Measurements from ENCODE around the gene RYR2.

RYR2 gene

DNA sequence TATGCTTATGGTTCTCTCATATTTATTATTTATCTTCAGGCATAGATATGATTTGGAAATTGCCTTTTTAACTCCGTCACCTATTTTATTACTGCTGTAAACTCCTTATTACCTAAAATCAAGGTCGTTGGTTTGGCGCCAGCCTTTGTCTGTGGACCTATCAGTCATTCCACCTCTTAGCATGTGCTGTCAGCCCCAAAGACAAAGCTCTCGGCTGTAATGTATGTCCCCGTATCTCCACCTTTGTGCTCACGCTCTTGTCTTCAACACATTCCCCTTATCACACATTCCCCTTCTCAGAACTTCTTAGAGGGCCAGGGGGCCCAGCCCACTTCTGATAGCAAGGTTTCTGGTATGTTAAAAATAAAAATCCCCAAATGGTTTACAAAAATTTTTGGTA lies 342.2 kb downstream of the RYR2 start:
- no peaks in the 10 kb centered on the region for H3K4me1 ChIP-seq (ENCODE audit: control insufficient read depth, insufficient read depth, low read length)
- no peaks in the 10 kb centered on the region for H3K36me3 ChIP-seq (ENCODE audit: control insufficient read depth in 2 of 2, insufficient read depth in 2 of 2, low read length in 2 of 2)
- H3K27me3 ChIP-seq (ENCODE audit: control insufficient read depth in 1 of 2, insufficient read depth in 2 of 2, low read length in 2 of 2) = no peaks in the 10 kb centered on the region
- no peak overlapping the region for H3K9ac ChIP-seq (ENCODE audit: low read length in 2 of 2)
- no peak overlapping the region for H3K4me3 ChIP-seq (ENCODE audit: low read length in 2 of 2)
- no peak overlapping the region for H3K27ac ChIP-seq (ENCODE audit: low read length)
- H3K9me3 ChIP-seq (ENCODE audit: control insufficient read depth in 2 of 2, low read length in 2 of 2) = no peaks in the 10 kb centered on the region

DNA sequence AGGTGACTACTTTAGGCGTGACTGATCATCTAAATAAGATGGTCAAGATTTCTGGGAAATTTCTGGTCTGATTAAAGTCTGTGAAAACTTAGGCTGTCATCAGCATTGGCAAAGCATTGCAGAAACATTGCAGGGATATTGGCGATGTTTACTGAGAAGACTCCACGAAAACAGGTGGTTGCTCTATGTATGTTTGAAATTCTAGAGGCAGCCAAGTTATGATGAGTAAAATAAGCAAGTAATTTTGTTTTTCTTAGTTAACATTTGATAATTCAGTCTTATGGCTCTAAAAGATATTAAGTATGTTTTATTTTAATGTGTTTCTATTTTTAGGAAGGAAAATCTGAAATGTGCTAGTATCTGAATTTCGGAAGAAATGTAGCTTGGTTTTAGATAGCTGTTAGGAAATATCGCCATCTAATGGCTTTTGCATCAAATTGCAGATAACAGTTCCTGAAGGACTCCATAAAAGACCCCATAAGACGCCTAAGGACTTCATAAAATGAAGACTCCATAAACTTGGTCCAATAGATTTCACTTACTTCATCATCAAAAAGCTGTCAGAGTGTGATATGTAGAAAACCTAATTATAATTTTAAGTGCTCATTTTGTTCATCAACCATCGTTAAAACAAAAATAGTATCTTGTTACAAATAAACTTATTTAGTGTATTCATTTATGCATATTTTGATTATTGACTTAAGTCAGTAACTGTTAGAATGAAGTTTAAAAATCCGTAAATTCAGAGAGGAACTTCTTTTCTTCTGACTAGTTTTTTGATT lies 344.6 kb downstream of the RYR2 start:
- no peak overlapping the region for H3K27ac ChIP-seq (ENCODE audit: low read length)
- no peak overlapping the region for H3K4me3 ChIP-seq (ENCODE audit: low read length in 2 of 2)
- no peaks in the 10 kb centered on the region for H3K27me3 ChIP-seq (ENCODE audit: control insufficient read depth in 1 of 2, insufficient read depth in 2 of 2, low read length in 2 of 2)
- no peaks in the 10 kb centered on the region for H3K9me3 ChIP-seq (ENCODE audit: control insufficient read depth in 2 of 2, low read length in 2 of 2)
- no peaks in the 10 kb centered on the region for H3K36me3 ChIP-seq (ENCODE audit: control insufficient read depth in 2 of 2, insufficient read depth in 2 of 2, low read length in 2 of 2)
- no peak overlapping the region for H3K9ac ChIP-seq (ENCODE audit: low read length in 2 of 2)
- no peaks in the 10 kb centered on the region for H3K4me1 ChIP-seq (ENCODE audit: control insufficient read depth, insufficient read depth, low read length)

GRCh38 chr1:237387144-237387505 lies 345.1 kb downstream of the RYR2 start:
- Histone ChIP-seq H3K27me3 (ENCODE audit: control insufficient read depth in 1 of 2, insufficient read depth in 2 of 2, low read length in 2 of 2) (no peaks in the 10 kb centered on the region), H3K9ac (ENCODE audit: low read length in 2 of 2) (no peak overlapping the region), H3K9me3 (ENCODE audit: control insufficient read depth in 2 of 2, low read length in 2 of 2) (no peaks in the 10 kb centered on the region), H3K4me3 (ENCODE audit: low read length in 2 of 2) (no peak overlapping the region), H3K4me1 (ENCODE audit: control insufficient read depth, insufficient read depth, low read length) (no peaks in the 10 kb centered on the region), H3K36me3 (ENCODE audit: control insufficient read depth in 2 of 2, insufficient read depth in 2 of 2, low read length in 2 of 2) (no peaks in the 10 kb centered on the region), H3K27ac (ENCODE audit: low read length) (no peak overlapping the region)

DNA sequence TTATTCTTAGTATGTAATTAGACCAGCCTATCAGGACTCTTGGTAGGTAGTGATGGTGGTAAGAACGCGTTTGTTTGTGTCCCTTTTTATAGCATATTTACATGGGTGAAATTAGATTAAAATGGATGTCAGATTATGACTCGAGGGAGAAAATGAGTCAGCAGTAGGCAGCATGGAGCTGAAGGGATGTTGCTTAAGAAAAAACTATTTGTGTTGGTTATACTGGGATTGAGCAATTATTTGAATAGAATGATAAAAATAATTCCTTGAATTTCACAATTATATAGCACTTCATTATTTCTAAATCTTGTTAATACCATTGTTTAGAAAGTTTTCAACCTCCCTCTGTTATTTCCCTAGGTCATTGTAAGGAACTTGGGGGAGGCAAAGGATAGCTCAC lies 348.8 kb downstream of the RYR2 start:
- Histone ChIP-seq H3K27me3 (ENCODE audit: control insufficient read depth in 1 of 2, insufficient read depth in 2 of 2, low read length in 2 of 2) (no peaks in the 10 kb centered on the region), H3K36me3 (ENCODE audit: control insufficient read depth in 2 of 2, insufficient read depth in 2 of 2, low read length in 2 of 2) (no peaks in the 10 kb centered on the region), H3K9me3 (ENCODE audit: control insufficient read depth in 2 of 2, low read length in 2 of 2) (no peaks in the 10 kb centered on the region), H3K4me1 (ENCODE audit: control insufficient read depth, insufficient read depth, low read length) (no peaks in the 10 kb centered on the region), H3K9ac (ENCODE audit: low read length in 2 of 2) (no peak overlapping the region), H3K4me3 (ENCODE audit: low read length in 2 of 2) (no peak overlapping the region), H3K27ac (ENCODE audit: low read length) (no peak overlapping the region)

- Histone ChIP-seq H3K27ac (ENCODE audit: low read length) (no peak overlapping the region), H3K27me3 (ENCODE audit: control insufficient read depth in 1 of 2, insufficient read depth in 2 of 2, low read length in 2 of 2) (no peaks in the 10 kb centered on the region), H3K4me3 (ENCODE audit: low read length in 2 of 2) (no peak overlapping the region), H3K9ac (ENCODE audit: low read length in 2 of 2) (no peak overlapping the region), H3K4me1 (ENCODE audit: control insufficient read depth, insufficient read depth, low read length) (no peaks in the 10 kb centered on the region), H3K9me3 (ENCODE audit: control insufficient read depth in 2 of 2, low read length in 2 of 2) (no peaks in the 10 kb centered on the region), H3K36me3 (ENCODE audit: control insufficient read depth in 2 of 2, insufficient read depth in 2 of 2, low read length in 2 of 2) (no peaks in the 10 kb centered on the region)
Observed at GRCh38 chr1:237393632-237394031, 351.6 kb downstream of the RYR2 start.

GRCh38 chr1:237394281-237394680 lies 352.3 kb downstream of the RYR2 start:
- Histone ChIP-seq H3K9ac (ENCODE audit: low read length in 2 of 2) (no peak overlapping the region), H3K4me1 (ENCODE audit: control insufficient read depth, insufficient read depth, low read length) (no peaks in the 10 kb centered on the region), H3K27ac (ENCODE audit: low read length) (no peak overlapping the region), H3K4me3 (ENCODE audit: low read length in 2 of 2) (no peak overlapping the region), H3K9me3 (ENCODE audit: control insufficient read depth in 2 of 2, low read length in 2 of 2) (no peaks in the 10 kb centered on the region), H3K36me3 (ENCODE audit: control insufficient read depth in 2 of 2, insufficient read depth in 2 of 2, low read length in 2 of 2) (no peaks in the 10 kb centered on the region), H3K27me3 (ENCODE audit: control insufficient read depth in 1 of 2, insufficient read depth in 2 of 2, low read length in 2 of 2) (no peaks in the 10 kb centered on the region)

DNA sequence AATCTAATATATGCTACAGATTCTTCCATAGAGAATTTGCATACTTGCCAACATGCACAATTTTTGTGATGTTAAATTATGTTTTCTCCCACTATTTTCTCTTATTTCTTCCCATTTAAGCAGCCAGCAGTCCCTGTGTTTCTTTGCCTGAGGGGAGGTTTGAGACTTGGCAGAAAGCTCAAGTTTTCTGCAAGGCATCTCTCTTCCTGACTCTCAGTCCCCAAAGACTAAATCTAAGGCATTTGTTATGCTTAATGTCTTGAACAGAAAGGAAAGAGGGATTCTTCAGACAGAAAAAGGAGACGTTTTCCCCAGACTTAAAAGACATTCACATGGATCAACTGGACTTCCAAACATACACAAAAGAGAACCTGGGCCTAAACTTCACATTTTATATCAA lies 354.4 kb downstream of the RYR2 start:
- no peak overlapping the region for H3K4me3 ChIP-seq (ENCODE audit: low read length in 2 of 2)
- H3K27ac ChIP-seq (ENCODE audit: low read length) = no peak overlapping the region
- H3K4me1 ChIP-seq (ENCODE audit: control insufficient read depth, insufficient read depth, low read length) = no peaks in the 10 kb centered on the region
- H3K9ac ChIP-seq (ENCODE audit: low read length in 2 of 2) = no peak overlapping the region
- no peaks in the 10 kb centered on the region for H3K36me3 ChIP-seq (ENCODE audit: control insufficient read depth in 2 of 2, insufficient read depth in 2 of 2, low read length in 2 of 2)
- H3K27me3 ChIP-seq (ENCODE audit: control insufficient read depth in 1 of 2, insufficient read depth in 2 of 2, low read length in 2 of 2) = no peaks in the 10 kb centered on the region
- H3K9me3 ChIP-seq (ENCODE audit: control insufficient read depth in 2 of 2, low read length in 2 of 2) = no peaks in the 10 kb centered on the region

DNA sequence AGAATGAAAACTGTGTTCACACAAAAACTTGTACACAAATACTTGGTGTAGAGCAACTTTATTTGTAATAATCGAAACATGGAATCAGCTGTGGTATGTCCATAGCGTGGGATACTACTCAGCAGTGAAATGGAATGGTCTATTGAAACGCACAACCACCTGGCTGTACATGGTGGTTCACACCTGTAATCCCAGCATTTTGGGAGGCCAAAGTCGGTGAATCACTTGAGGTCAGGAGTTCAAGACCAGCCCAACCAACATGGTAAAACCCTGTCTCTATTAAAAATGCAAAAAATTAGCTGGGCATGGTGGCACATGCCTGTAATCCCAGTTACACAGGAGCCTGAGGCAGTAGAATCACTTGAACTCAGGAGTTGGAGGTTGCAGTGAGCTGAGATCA lies 356.8 kb downstream of the RYR2 start:
- Histone ChIP-seq H3K4me1 (ENCODE audit: control insufficient read depth, insufficient read depth, low read length) (no peaks in the 10 kb centered on the region), H3K9me3 (ENCODE audit: control insufficient read depth in 2 of 2, low read length in 2 of 2) (no peaks in the 10 kb centered on the region), H3K27me3 (ENCODE audit: control insufficient read depth in 1 of 2, insufficient read depth in 2 of 2, low read length in 2 of 2) (no peaks in the 10 kb centered on the region), H3K27ac (ENCODE audit: low read length) (no peak overlapping the region), H3K9ac (ENCODE audit: low read length in 2 of 2) (no peak overlapping the region), H3K4me3 (ENCODE audit: low read length in 2 of 2) (no peak overlapping the region), H3K36me3 (ENCODE audit: control insufficient read depth in 2 of 2, insufficient read depth in 2 of 2, low read length in 2 of 2) (no peaks in the 10 kb centered on the region)

DNA sequence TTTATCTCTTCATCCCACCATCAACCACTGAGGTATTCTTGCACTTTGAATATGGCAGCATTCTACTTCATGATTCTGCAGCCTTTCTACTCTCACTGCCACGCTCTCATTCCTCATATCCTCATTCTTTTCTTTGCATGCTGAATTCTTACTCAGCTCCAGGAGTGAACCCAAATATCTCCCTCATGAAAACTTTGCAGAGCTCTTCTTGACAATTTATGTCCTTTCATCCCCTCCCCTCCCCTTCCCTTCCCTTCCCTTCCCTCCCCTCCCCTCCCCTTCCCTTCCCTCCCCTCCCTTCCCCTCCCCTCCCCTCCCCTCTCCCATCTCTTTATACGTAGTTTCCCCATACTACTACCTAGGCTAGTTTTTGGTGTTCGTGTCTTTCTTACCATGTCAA lies 363.9 kb downstream of the RYR2 start:
- H3K27me3 ChIP-seq (ENCODE audit: control insufficient read depth in 1 of 2, insufficient read depth in 2 of 2, low read length in 2 of 2) = no peaks in the 10 kb centered on the region
- no peaks in the 10 kb centered on the region for H3K9me3 ChIP-seq (ENCODE audit: control insufficient read depth in 2 of 2, low read length in 2 of 2)
- H3K27ac ChIP-seq (ENCODE audit: low read length) = no peak overlapping the region
- no peak overlapping the region for H3K9ac ChIP-seq (ENCODE audit: low read length in 2 of 2)
- H3K4me1 ChIP-seq (ENCODE audit: control insufficient read depth, insufficient read depth, low read length) = no peaks in the 10 kb centered on the region
- no peaks in the 10 kb centered on the region for H3K36me3 ChIP-seq (ENCODE audit: control insufficient read depth in 2 of 2, insufficient read depth in 2 of 2, low read length in 2 of 2)
- no peak overlapping the region for H3K4me3 ChIP-seq (ENCODE audit: low read length in 2 of 2)

GRCh38 chr1:237411621-237412020 lies 369.6 kb downstream of the RYR2 start:
- Histone ChIP-seq H3K27ac (ENCODE audit: low read length) (no peak overlapping the region), H3K4me1 (ENCODE audit: control insufficient read depth, insufficient read depth, low read length) (no peaks in the 10 kb centered on the region), H3K9ac (ENCODE audit: low read length in 2 of 2) (no peak overlapping the region), H3K27me3 (ENCODE audit: control insufficient read depth in 1 of 2, insufficient read depth in 2 of 2, low read length in 2 of 2) (no peaks in the 10 kb centered on the region), H3K36me3 (ENCODE audit: control insufficient read depth in 2 of 2, insufficient read depth in 2 of 2, low read length in 2 of 2) (no peaks in the 10 kb centered on the region), H3K9me3 (ENCODE audit: control insufficient read depth in 2 of 2, low read length in 2 of 2) (peaks cover 0 to 2% of the 10 kb centered on the region in 2 donors), H3K4me3 (ENCODE audit: low read length in 2 of 2) (no peak overlapping the region)

DNA sequence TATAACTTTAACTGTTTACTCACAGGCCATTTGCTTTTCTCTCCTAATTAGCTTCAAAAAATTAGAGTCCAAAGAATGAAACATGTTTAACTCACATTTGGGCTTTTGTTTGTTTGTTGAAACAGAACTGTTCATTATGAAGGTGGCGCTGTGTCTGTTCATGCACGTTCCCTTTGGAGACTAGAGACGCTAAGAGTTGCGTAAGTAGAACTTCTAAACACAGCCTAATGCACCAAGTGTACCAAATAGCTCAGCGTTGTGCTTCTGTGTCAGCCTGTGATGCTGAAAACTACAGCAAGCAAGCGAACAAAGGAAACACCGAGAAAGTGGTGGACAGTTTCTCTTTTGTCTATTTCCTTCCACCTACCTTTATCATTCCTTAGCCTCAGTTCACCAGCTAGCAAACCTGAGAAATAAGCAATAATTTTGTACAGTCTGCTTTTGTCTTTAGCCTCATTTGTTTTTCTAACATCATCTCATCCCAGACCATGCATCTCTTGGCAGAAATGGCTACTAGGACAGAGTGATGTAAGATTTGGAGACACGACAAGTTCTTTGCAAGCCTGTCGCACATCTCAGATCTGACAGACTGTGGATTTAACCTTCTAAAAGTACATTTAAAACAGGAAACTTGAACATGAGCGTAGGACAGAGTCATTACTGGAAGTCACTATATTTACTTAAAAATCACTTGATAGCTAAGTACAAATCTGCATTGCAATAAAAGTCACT lies 375.1 kb downstream of the RYR2 start:
- Histone ChIP-seq H3K9me3 (ENCODE audit: control insufficient read depth in 2 of 2, low read length in 2 of 2) (peaks cover 0 to 2% of the 10 kb centered on the region in 2 donors), H3K27me3 (ENCODE audit: control insufficient read depth in 1 of 2, insufficient read depth in 2 of 2, low read length in 2 of 2) (no peaks in the 10 kb centered on the region), H3K4me3 (ENCODE audit: low read length in 2 of 2) (no peak overlapping the region), H3K4me1 (ENCODE audit: control insufficient read depth, insufficient read depth, low read length) (no peaks in the 10 kb centered on the region), H3K27ac (ENCODE audit: low read length) (no peak overlapping the region), H3K9ac (ENCODE audit: low read length in 2 of 2) (no peak overlapping the region), H3K36me3 (ENCODE audit: control insufficient read depth in 2 of 2, insufficient read depth in 2 of 2, low read length in 2 of 2) (peaks cover 0 to 5% of the 10 kb centered on the region in 2 donors)
